GM06990 (cell line): ENCODE data around the gene EIF4EBP3.

Source experiments
- DNase-seq: peaks from one replicate; pipeline ENCODE4 v3.0.0-alpha.2; 2011; ENCODE audit not compliant: insufficient read length; ENCODE audit errors: extremely low read depth
- H3K27me3 ChIP-seq: replicated peaks from 2 replicates; pipeline ENCODE4 v1.6.0; 2011; ENCODE audit warnings: low read length; ENCODE audit not compliant: control insufficient read depth, insufficient read depth
- H3K36me3 ChIP-seq: 2 replicates; pipeline ENCODE4 v1.5.1; 2011; ENCODE audit warnings: low read length; ENCODE audit not compliant: control insufficient read depth, insufficient read depth
- H3K4me3 ChIP-seq: replicated peaks from 2 replicates; pipeline ENCODE4 v1.5.1; 2011; ENCODE audit warnings: low read depth, mild to moderate bottlenecking, control low read depth, low read length
- CTCF ChIP-seq: IDR thresholded peaks from 2 replicates; pipeline ENCODE4 v1.5.1; 2011; ENCODE audit warnings: low read length, control low read depth, mild to moderate bottlenecking, inconsistent platforms; ENCODE audit not compliant: insufficient read depth, poor library complexity, severe bottlenecking

Gene EIF4EBP3

GRCh38 chr5:140551872-140552271 lies 4.4 kb downstream of the EIF4EBP3 start:
- H3K4me3 ChIP-seq = no peak overlapping the region
- H3K27me3 ChIP-seq = no peaks in the 10 kb centered on the region
- no peak for TF ChIP-seq CTCF
- DNase-seq = no peak
- H3K36me3 ChIP-seq = peaks cover 26% of the 10 kb centered on the region

DNA sequence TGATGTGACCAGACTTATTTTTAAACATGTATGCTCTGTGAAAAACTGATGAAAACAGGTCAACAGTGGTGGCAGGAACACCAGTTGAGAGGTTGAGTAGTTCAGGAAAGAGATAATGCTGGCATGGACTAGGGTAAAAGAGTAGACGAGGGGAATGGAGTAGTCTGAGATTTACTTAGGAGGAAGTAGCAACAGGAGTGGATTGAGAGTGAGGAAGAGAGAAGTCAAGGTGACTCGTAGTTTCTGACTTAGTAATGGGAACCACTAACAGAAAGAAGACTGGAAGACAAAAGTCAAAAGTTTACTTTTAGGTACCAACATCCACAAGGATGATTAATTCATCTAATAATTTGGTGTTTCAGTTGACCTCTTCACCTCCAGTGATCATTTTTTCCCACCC lies 6.2 kb downstream of the EIF4EBP3 start:
- H3K4me3 ChIP-seq = 0 out of 2 replicates have a peak overlapping the region, but pooled peaks have one; percentile 15
- TF ChIP-seq CTCF = no peak
- DNase-seq = no peak
- peaks cover 22% of the 10 kb centered on the region for H3K36me3 ChIP-seq
- no peaks in the 10 kb centered on the region for H3K27me3 ChIP-seq

DNA sequence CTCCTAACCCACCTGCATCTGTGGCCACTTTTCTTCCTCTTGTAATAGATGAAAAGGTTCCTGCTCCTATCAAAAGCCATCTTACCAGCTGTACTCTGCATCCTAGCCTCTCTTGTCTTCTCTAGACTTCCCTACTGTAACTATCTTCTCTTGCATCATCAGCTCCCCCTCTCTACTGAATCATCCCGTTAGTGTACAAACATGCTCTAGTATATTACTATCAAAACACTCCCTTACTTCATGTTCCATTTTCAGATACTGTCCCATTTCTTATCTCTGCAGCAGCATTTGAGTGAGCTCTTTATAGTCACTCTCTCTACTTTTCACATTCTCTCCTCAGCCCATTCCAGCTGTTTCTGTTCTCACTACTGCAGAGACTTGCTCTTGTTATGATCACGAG lies 7.0 kb downstream of the EIF4EBP3 start:
- TF ChIP-seq CTCF = no peak
- Histone ChIP-seq H3K36me3 (peaks cover 18% of the 10 kb centered on the region), H3K4me3 (peak overlapping the region; percentile 8), H3K27me3 (no peaks in the 10 kb centered on the region)
- no peak for DNase-seq

GRCh38 chr5:140555747-140556312 lies 8.4 kb downstream of the EIF4EBP3 start:
- Histone ChIP-seq H3K27me3 (no peaks in the 10 kb centered on the region), H3K4me3 (peak overlapping the region; percentile 90), H3K36me3 (peaks cover 12% of the 10 kb centered on the region)
- no peak for DNase-seq
- no peak for TF ChIP-seq CTCF

DNA sequence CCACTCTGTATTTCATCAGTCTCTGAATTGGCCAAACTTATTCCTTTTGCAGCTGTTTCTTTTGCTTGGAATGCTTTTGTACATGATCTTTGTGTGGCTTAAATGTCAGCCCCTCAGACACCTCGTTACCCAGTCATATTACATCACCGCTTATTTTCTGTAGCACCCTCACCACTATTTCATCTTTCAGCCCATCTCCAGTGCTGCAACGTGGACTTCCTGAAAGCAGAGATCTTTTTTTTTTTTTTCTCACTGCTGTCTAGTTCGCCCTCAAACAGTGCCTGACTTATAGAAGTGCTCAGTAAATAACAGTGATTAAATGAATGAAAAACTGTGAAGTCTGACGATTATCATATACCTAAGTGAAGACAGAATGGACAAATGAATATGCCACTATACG lies 9.0 kb downstream of the EIF4EBP3 start:
- Histone ChIP-seq H3K36me3 (peaks cover 9% of the 10 kb centered on the region), H3K27me3 (no peaks in the 10 kb centered on the region), H3K4me3 (peak overlapping the region; percentile 90)
- no peak for TF ChIP-seq CTCF
- no peak for DNase-seq
